OCI-LY3 (cell line): ENCODE results near the gene BMP8B.
"Not testable (repeated sequence)": the region's sequence is repeated elsewhere in the genome, so short reads cannot be mapped to it uniquely, and the experiment has no call there.

ENCODE experiments used
- EZH2phosphoT487 ChIP-seq: fragments of 200-600 bp; shearing (Covaris generic); IDR thresholded peaks from 2 replicates; pipeline ENCODE4 v1.6.1; 2018; ENCODE audit warnings: antibody characterized with exemption, mixed run types, low read depth
- TF ChIP-seq, protein P1 (sequence below): fragments of 200-600, 300-600 bp; sonication (generic); IDR thresholded peaks from 2 replicates; pipeline ENCODE4 v1.5.1; 2014; ENCODE audit warnings: antibody characterized with exemption, low read length, low read depth

DNA sequence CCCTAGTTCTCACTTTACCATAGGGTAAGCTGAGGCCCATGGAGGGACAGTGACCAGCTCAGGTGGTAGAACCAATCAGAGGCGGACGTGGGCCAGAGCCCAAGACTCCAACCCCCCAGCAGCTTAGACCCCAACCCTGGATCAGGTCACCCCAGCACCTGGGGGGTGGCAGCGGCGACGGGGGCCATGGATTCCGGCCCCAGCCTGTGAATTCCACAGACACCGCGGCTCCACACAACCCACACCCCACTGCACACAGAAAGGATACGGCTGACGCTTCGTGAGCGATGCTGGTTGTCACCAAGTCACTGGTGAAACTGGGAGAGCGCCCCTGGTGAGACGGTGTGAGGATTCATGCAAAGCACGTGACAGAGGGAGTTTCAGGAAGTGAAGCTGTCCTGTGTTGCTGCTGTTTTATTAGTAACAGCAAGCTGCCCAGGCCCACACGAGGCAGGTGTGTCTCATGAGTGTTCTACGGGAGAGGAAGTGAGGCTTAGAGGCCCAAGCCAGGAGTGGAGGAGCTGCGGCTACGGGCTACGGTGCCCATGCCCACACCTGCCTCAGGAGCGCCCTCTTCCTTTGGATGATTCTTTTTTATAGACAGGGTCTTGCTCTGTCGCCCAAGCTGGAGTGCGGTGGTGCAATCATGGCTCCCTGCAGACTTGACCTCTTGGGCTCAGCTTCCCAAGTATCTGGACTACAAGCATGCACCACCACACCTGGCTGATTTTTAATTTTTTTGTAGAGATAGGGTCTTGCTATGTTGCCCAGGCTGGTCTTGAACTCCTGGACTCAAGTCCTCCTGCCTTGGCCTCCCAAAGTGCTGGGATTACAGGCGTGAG lies 28.6 kb upstream of the BMP8B start:
- TF ChIP-seq, protein P1, sequence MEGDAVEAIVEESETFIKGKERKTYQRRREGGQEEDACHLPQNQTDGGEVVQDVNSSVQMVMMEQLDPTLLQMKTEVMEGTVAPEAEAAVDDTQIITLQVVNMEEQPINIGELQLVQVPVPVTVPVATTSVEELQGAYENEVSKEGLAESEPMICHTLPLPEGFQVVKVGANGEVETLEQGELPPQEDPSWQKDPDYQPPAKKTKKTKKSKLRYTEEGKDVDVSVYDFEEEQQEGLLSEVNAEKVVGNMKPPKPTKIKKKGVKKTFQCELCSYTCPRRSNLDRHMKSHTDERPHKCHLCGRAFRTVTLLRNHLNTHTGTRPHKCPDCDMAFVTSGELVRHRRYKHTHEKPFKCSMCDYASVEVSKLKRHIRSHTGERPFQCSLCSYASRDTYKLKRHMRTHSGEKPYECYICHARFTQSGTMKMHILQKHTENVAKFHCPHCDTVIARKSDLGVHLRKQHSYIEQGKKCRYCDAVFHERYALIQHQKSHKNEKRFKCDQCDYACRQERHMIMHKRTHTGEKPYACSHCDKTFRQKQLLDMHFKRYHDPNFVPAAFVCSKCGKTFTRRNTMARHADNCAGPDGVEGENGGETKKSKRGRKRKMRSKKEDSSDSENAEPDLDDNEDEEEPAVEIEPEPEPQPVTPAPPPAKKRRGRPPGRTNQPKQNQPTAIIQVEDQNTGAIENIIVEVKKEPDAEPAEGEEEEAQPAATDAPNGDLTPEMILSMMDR = peak; percentile 36
- not testable (repeated sequence) for TF ChIP-seq EZH2phosphoT487
